ENCODE measurements around the gene SRPK3.
"Not testable (repeated sequence)": the region's sequence is repeated elsewhere in the genome, so short reads cannot be mapped to it uniquely, and the experiment has no call there.

SRPK3 gene

GRCh38 chrX:153746359-153746758 lies 34.5 kb upstream of the SRPK3 start:
- DNase-seq, result no peak

GRCh38 chrX:153746991-153747390 lies 33.9 kb upstream of the SRPK3 start:
- DNase-seq, result not testable (repeated sequence)

- not testable (repeated sequence) for DNase-seq
These were observed 31.8 kb upstream of the SRPK3 start for GRCh38 chrX:153749017-153749416.

- no peak for DNase-seq
These were observed 30.6 kb upstream of the SRPK3 start for GRCh38 chrX:153750127-153750774.

GRCh38 chrX:153755136-153755535 lies 25.7 kb upstream of the SRPK3 start:
- no peak for DNase-seq

- DNase-seq, result no peak
These were observed 19.0 kb upstream of the SRPK3 start for GRCh38 chrX:153761863-153762262.

GRCh38 chrX:153762626-153763173 lies 18.1 kb upstream of the SRPK3 start:
- no peak for DNase-seq

- DNase-seq, result no peak
These were observed 17.4 kb upstream of the SRPK3 start for GRCh38 chrX:153763298-153763932.

GRCh38 chrX:153763989-153764755 lies 16.7 kb upstream of the SRPK3 start, which contains the start of gene PLXNB3:
Gene PLXNB3 (plus strand): TSS chrX:153764249. CDS start chrX:153765536, 1,287 bp downstream.
- DNase-seq, result peak; percentile 81

- DNase-seq, result no peak
These were observed 16.1 kb upstream of the SRPK3 start for GRCh38 chrX:153764786-153765137.

- no peak for DNase-seq
These were observed 15.4 kb upstream of the SRPK3 start for GRCh38 chrX:153765138-153766079.

GRCh38 chrX:153766098-153766817 lies 14.6 kb upstream of the SRPK3 start:
- peak; percentile 31 for DNase-seq

GRCh38 chrX:153766871-153767673 lies 13.8 kb upstream of the SRPK3 start:
- no peak for DNase-seq

- no peak for DNase-seq
These were observed 13.2 kb upstream of the SRPK3 start for GRCh38 chrX:153767674-153768055.

GRCh38 chrX:153768311-153769157 lies 12.3 kb upstream of the SRPK3 start:
- no peak for DNase-seq

- no peak for DNase-seq
These were observed 11.5 kb upstream of the SRPK3 start for GRCh38 chrX:153769158-153769864.

GRCh38 chrX:153769865-153770600 lies 10.8 kb upstream of the SRPK3 start:
- no peak for DNase-seq

GRCh38 chrX:153770601-153771414 lies 10.0 kb upstream of the SRPK3 start:
- DNase-seq, result no peak

Measured in NCI-H2107 (cell line).